Vagina (tissue), 2 donors: ENCODE data around the gene NAV2.

Source experiments
- POLR2A ChIP-seq, 2 donors: fragments of 450-650 bp; IDR thresholded peaks; one replicate each; pipeline ENCODE4 v1.6.1; 2017; ENCODE audit warnings: antibody characterized with exemption in 2 of 2, mild to moderate bottlenecking in 2 of 2, moderate library complexity in 2 of 2
- POLR2AphosphoS5 ChIP-seq, 2 donors: sonication (generic); formaldehyde crosslinking; IDR thresholded peaks; one replicate each; pipeline ENCODE4 v1.9.0; 2017; ENCODE audit warnings: antibody characterized with exemption in 2 of 2, mild to moderate bottlenecking in 2 of 2, low read depth in 1 of 2; ENCODE audit not compliant: insufficient read depth in 1 of 2
- TF ChIP-seq, protein P1 (sequence below), 3 experiments: fragments of 450-650 bp in 2 of 3; fragments of 200-600 bp in 1 of 3; sonication (generic) in 1 of 3; IDR thresholded peaks; one replicate each; pipeline ENCODE4 v1.5.1; 2017 to 2019; ENCODE audit warnings: antibody characterized with exemption in 3 of 3, mild to moderate bottlenecking in 2 of 3, moderate library complexity in 2 of 3

- TF ChIP-seq, protein P1, sequence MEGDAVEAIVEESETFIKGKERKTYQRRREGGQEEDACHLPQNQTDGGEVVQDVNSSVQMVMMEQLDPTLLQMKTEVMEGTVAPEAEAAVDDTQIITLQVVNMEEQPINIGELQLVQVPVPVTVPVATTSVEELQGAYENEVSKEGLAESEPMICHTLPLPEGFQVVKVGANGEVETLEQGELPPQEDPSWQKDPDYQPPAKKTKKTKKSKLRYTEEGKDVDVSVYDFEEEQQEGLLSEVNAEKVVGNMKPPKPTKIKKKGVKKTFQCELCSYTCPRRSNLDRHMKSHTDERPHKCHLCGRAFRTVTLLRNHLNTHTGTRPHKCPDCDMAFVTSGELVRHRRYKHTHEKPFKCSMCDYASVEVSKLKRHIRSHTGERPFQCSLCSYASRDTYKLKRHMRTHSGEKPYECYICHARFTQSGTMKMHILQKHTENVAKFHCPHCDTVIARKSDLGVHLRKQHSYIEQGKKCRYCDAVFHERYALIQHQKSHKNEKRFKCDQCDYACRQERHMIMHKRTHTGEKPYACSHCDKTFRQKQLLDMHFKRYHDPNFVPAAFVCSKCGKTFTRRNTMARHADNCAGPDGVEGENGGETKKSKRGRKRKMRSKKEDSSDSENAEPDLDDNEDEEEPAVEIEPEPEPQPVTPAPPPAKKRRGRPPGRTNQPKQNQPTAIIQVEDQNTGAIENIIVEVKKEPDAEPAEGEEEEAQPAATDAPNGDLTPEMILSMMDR (IDR thresholded peaks at IDR 0.05): no peak
- no peak for TF ChIP-seq POLR2A (IDR thresholded peaks at IDR 0.05)
- no peak for TF ChIP-seq POLR2AphosphoS5 (IDR thresholded peaks at IDR 0.05; ENCODE audit: insufficient read depth in 1 of 2, low read depth in 1 of 2)
Measured at GRCh38 chr11:19713196-19714021, 772 bp downstream of the NAV2 start.
